ENCODE results near the gene ZGPAT. TPM values are rescaled to one million over a fixed set of nuclear protein-coding genes. Genes with fewer than 3 reads are reported as not detected.
"Not testable (repeated sequence)": the region's sequence is repeated elsewhere in the genome, so short reads cannot be mapped to it uniquely, and the experiment has no call there.

Gene ZGPAT
- total RNA-seq, 1 experiment from 2014 or later = 35.8 TPM

- Histone ChIP-seq H3K27ac (ENCODE audit: low read length) (no peak overlapping the region), H3K36me3 (ENCODE audit: control insufficient read depth, insufficient read depth, low read length) (no peaks in the 10 kb centered on the region), H3K4me1 (ENCODE audit: control insufficient read depth, insufficient read depth, low read length) (peaks cover 5% of the 10 kb centered on the region), H3K27me3 (ENCODE audit: control insufficient read depth, insufficient read depth, low read length) (no peaks in the 10 kb centered on the region), H3K4me3 (ENCODE audit: low read depth in 2 of 2, low read length in 2 of 2) (no peak overlapping the region), H3K9me3 (ENCODE audit: control insufficient read depth, insufficient read depth, low read depth, low read length) (no peaks in the 10 kb centered on the region)
- ATAC-seq (no peak), DNase-seq (ENCODE audit: low read depth, low spot score) (no peak)
- in situ Hi-C loops (cut with HindIII; ENCODE audit: low pct_unique_long_range_greater_than_20kb, low sequenced_read_pairs) (no loop called here), intact Hi-C loops (cut with micrococcal nuclease; ENCODE audit: unreplicated experiment) (no loop called here)
- BruUV-seq (replicated peaks) = no TSS peak
- no peak for TF ChIP-seq SIN3A (IDR thresholded peaks at IDR 0.05; ENCODE audit: borderline replicate concordance, insufficient read depth, low read depth, low read length)
- no peak for TF ChIP-seq POLR2AphosphoS5 (IDR thresholded peaks at IDR 0.05; ENCODE audit: low read depth, low read length)
- no peak for TF ChIP-seq REST (IDR thresholded peaks at IDR 0.05; ENCODE audit: insufficient read depth in 1 of 2, low read depth in 2 of 2, low read length in 1 of 2)
- no peak for TF ChIP-seq TCF7L2 (IDR thresholded peaks at IDR 0.05; ENCODE audit: low read depth, low read length)
- TF ChIP-seq CTCF (IDR thresholded peaks at IDR 0.05) = no peak
- ChIA-PET CTCF (interaction anchor here (0.5 to 0.6 kb wide), 2 partner anchors 17 to 22 kb away, joined by 3 to 5 read pairs; no protein-coding TSS in a partner anchor), POLR2A (no interaction called here)
Observed at GRCh38 chr20:63774306-63774705, 66.5 kb downstream of the ZGPAT start.

GRCh38 chr20:63775096-63775978, 67.5 kb downstream of the ZGPAT start:
- no peak overlapping the region for H3K4me3 ChIP-seq (ENCODE audit: low read depth in 2 of 2, low read length in 2 of 2)
- ChIA-PET POLR2A (interaction anchor here (0.6 kb wide), 2 partner anchors 22 to 52 kb away, joined by 3 read pairs; no protein-coding TSS in a partner anchor), CTCF (interaction anchor here (0.5 kb wide), 1 partner anchor 16 kb away, joined by 5 read pairs; no protein-coding TSS in a partner anchor)
- H3K36me3 ChIP-seq (ENCODE audit: control insufficient read depth, insufficient read depth, low read length) = no peaks in the 10 kb centered on the region
- no peak overlapping the region for H3K27ac ChIP-seq (ENCODE audit: low read length)
- no peak for ATAC-seq
- DNase-seq (ENCODE audit: low read depth, low spot score) = no peak
- peaks cover 5% of the 10 kb centered on the region for H3K4me1 ChIP-seq (ENCODE audit: control insufficient read depth, insufficient read depth, low read length)
- in situ Hi-C loops (cut with HindIII; ENCODE audit: low pct_unique_long_range_greater_than_20kb, low sequenced_read_pairs) = no loop called here
- TF ChIP-seq CTCF (IDR thresholded peaks at IDR 0.05) (peak; percentile 86; the same call in 1 of the 2 replicates), REST (IDR thresholded peaks at IDR 0.05; ENCODE audit: insufficient read depth in 1 of 2, low read depth in 2 of 2, low read length in 1 of 2) (no peak), POLR2AphosphoS5 (IDR thresholded peaks at IDR 0.05; ENCODE audit: low read depth, low read length) (no peak)
- intact Hi-C loops (cut with micrococcal nuclease; ENCODE audit: unreplicated experiment) = no loop called here
- no peaks in the 10 kb centered on the region for H3K9me3 ChIP-seq (ENCODE audit: control insufficient read depth, insufficient read depth, low read depth, low read length)
- BruUV-seq (replicated peaks) = no TSS peak
- no peaks in the 10 kb centered on the region for H3K27me3 ChIP-seq (ENCODE audit: control insufficient read depth, insufficient read depth, low read length)

GRCh38 chr20:63776875-63777274, 69.0 kb downstream of the ZGPAT start:
- CTCF ChIA-PET; DNase-seq (ENCODE audit: low read depth, low spot score); intact Hi-C loops (cut with micrococcal nuclease; ENCODE audit: unreplicated experiment); in situ Hi-C loops (cut with HindIII; ENCODE audit: low pct_unique_long_range_greater_than_20kb, low sequenced_read_pairs); H3K27ac ChIP-seq (ENCODE audit: low read length); H3K4me1 ChIP-seq (ENCODE audit: control insufficient read depth, insufficient read depth, low read length); ATAC-seq; POLR2A ChIA-PET; H3K36me3 ChIP-seq (ENCODE audit: control insufficient read depth, insufficient read depth, low read length); BruUV-seq (replicated peaks); H3K27me3 ChIP-seq (ENCODE audit: control insufficient read depth, insufficient read depth, low read length); H3K4me3 ChIP-seq (ENCODE audit: low read depth in 2 of 2, low read length in 2 of 2); H3K9me3 ChIP-seq (ENCODE audit: control insufficient read depth, insufficient read depth, low read depth, low read length): not testable (repeated sequence)

Measured in Panc1 (cell line).